HG03432 (cell line): Measurements from ENCODE around the gene RABL6.
A peak's percentile ranks its signal among the peaks of the same experiment; 100 is the strongest.
"Not testable (repeated sequence)": the region's sequence is repeated elsewhere in the genome, so short reads cannot be mapped to it uniquely, and the experiment has no call there.

Source experiments
- ATAC-seq: cut with Tn5 transposase; IDR thresholded peaks from one replicate; pipeline ENCODE4 v1.9.1; 2021; ENCODE audit warnings: mild to moderate bottlenecking, moderate library complexity; ENCODE audit not compliant: unreplicated experiment

The RABL6 gene

GRCh38 chr9:136774416-136775045 lies 33.2 kb upstream of the RABL6 start:
- no peak for ATAC-seq

- no peak for ATAC-seq
These were observed 32.6 kb upstream of the RABL6 start for GRCh38 chr9:136775191-136775590.

- no peak for ATAC-seq
These were observed 30.8 kb upstream of the RABL6 start for GRCh38 chr9:136776947-136777346.

GRCh38 chr9:136777359-136777758 lies 30.4 kb upstream of the RABL6 start:
- no peak for ATAC-seq

GRCh38 chr9:136779808-136780207 lies 27.9 kb upstream of the RABL6 start:
- ATAC-seq: no peak

GRCh38 chr9:136782452-136782851 lies 25.3 kb upstream of the RABL6 start:
- no peak for ATAC-seq

- ATAC-seq: no peak
These were observed 23.3 kb upstream of the RABL6 start for GRCh38 chr9:136784249-136784996.

- ATAC-seq: no peak
These were observed 22.8 kb upstream of the RABL6 start for GRCh38 chr9:136784997-136785361.

GRCh38 chr9:136785565-136786355 lies 22.0 kb upstream of the RABL6 start:
- not testable (repeated sequence) for ATAC-seq

GRCh38 chr9:136786451-136786850 lies 21.3 kb upstream of the RABL6 start:
- no peak for ATAC-seq

GRCh38 chr9:136786983-136787382 lies 20.8 kb upstream of the RABL6 start:
- ATAC-seq: not testable (repeated sequence)

- no peak for ATAC-seq
These were observed 19.9 kb upstream of the RABL6 start for GRCh38 chr9:136787690-136788400.

- ATAC-seq: not testable (repeated sequence)
These were observed 18.9 kb upstream of the RABL6 start for GRCh38 chr9:136788644-136789522.

GRCh38 chr9:136789523-136789937 lies 18.2 kb upstream of the RABL6 start:
- ATAC-seq: no peak

GRCh38 chr9:136790640-136791515 lies 16.9 kb upstream of the RABL6 start, which contains the start of gene TMEM141:
Gene TMEM141 (plus strand): TSS chr9:136791344. CDS start chr9:136791371, 27 bp downstream.
- ATAC-seq: peak; percentile 86

- ATAC-seq: no peak
These were observed 16.1 kb upstream of the RABL6 start for GRCh38 chr9:136791516-136792276.

GRCh38 chr9:136792321-136793085 lies 15.2 kb upstream of the RABL6 start:
- ATAC-seq: no peak
